H1 (cell line): Measurements from ENCODE around the gene LRRC28. TPM values are rescaled to one million over a fixed set of nuclear protein-coding genes. Genes with fewer than 3 reads are reported as not detected.

Experiments
- ASH2L ChIP-seq: fragments of 200-600, 300-600 bp; sonication (generic); IDR thresholded peaks from one replicate; pipeline ENCODE4 v1.7.1; 2017; ENCODE audit warnings: low read length
- BRCA1 ChIP-seq: IDR thresholded peaks from 2 replicates; pipeline ENCODE4 v1.6.1; 2012; ENCODE audit warnings: low read depth, low read length, improper control_type of control experiment
- CHD1 ChIP-seq: IDR thresholded peaks from 2 replicates; pipeline ENCODE4 v1.6.1; 2012; ENCODE audit warnings: low read depth, low read length, improper control_type of control experiment
- CHD2 ChIP-seq: IDR thresholded peaks from 2 replicates; pipeline ENCODE4 v1.6.1; 2012; ENCODE audit warnings: low read length, improper control_type of control experiment
- E2F6 ChIP-seq: IDR thresholded peaks from 2 replicates; pipeline ENCODE4 v1.6.1; 2012; ENCODE audit warnings: inconsistent platforms
- EZH2 ChIP-seq: fragments of 200-600 bp; sonication (generic); IDR thresholded peaks from 2 replicates; pipeline ENCODE4 v1.7.1; 2012; ENCODE audit warnings: low read depth, mild to moderate bottlenecking, moderate library complexity, low read length, inconsistent platforms; ENCODE audit not compliant: severe bottlenecking
- HDAC2 ChIP-seq, 2 experiments: fragments of 300-600 bp in 1 of 2; sonication (generic) in 1 of 2; IDR thresholded peaks; 2 replicates each; pipeline ENCODE4 v1.6.1; 2011 to 2012; ENCODE audit warnings: low read depth in 2 of 2, low read length in 2 of 2, mild to moderate bottlenecking in 2 of 2, moderate library complexity in 2 of 2, borderline replicate concordance in 1 of 2, inconsistent platforms in 1 of 2
- KDM4A ChIP-seq: IDR thresholded peaks from one replicate; pipeline ENCODE4 v1.7.1; 2012; ENCODE audit warnings: low read depth, mild to moderate bottlenecking, moderate library complexity, low read length, inconsistent platforms; ENCODE audit not compliant: severe bottlenecking
- MAX ChIP-seq: IDR thresholded peaks from 2 replicates; pipeline ENCODE4 v1.6.1; 2012; ENCODE audit warnings: inconsistent platforms
- NANOG ChIP-seq: IDR thresholded peaks from 2 replicates; pipeline ENCODE4 v1.6.1; 2011; ENCODE audit warnings: low read length, low read depth, mild to moderate bottlenecking, inconsistent platforms; ENCODE audit not compliant: insufficient read depth, poor library complexity, severe bottlenecking
- POLR2A ChIP-seq, 2 experiments: IDR thresholded peaks; 1 replicate in 1 of 2; 2 replicates in 1 of 2; pipeline ENCODE4 v1.6.1; 2011; ENCODE audit warnings: low read depth in 2 of 2, low read length in 2 of 2, mild to moderate bottlenecking in 2 of 2; ENCODE audit errors: control extremely low read depth in 1 of 2
- RAD21 ChIP-seq, 2 experiments: IDR thresholded peaks in 1 of 2; conservative IDR thresholded peaks in 1 of 2; 2 replicates each; pipeline ENCODE4 v1.6.1; 2011; ENCODE audit warnings: low read depth in 2 of 2, low read length in 2 of 2, improper control_type of control experiment in 1 of 2, inconsistent platforms in 1 of 2, mild to moderate bottlenecking in 1 of 2, moderate library complexity in 1 of 2
- RBBP5 ChIP-seq: IDR thresholded peaks from 2 replicates; pipeline ENCODE4 v1.7.1; 2012; ENCODE audit warnings: low read depth, mild to moderate bottlenecking, inconsistent platforms, low read length, moderate library complexity, borderline replicate concordance
- SAP30 ChIP-seq: fragments of 300-600 bp; sonication (generic); IDR thresholded peaks from 2 replicates; pipeline ENCODE4 v1.7.1; 2012; ENCODE audit warnings: low read length, moderate library complexity, mild to moderate bottlenecking, inconsistent platforms; ENCODE audit not compliant: insufficient read depth, insufficient replicate concordance
- SP1 ChIP-seq: IDR thresholded peaks from 2 replicates; pipeline ENCODE4 v1.6.1; 2011; ENCODE audit warnings: low read depth, low read length
- SP2 ChIP-seq: IDR thresholded peaks from 2 replicates; pipeline ENCODE4 v1.6.1; 2012; ENCODE audit warnings: mild to moderate bottlenecking, low read length, inconsistent platforms
- SP4 ChIP-seq: IDR thresholded peaks from 2 replicates; pipeline ENCODE4 v1.6.1; 2012; ENCODE audit warnings: low read length, inconsistent platforms
- SRF ChIP-seq: IDR thresholded peaks from 2 replicates; pipeline ENCODE4 v1.6.1; 2011; ENCODE audit warnings: mild to moderate bottlenecking, low read depth, low read length, moderate library complexity
- TAF1 ChIP-seq: IDR thresholded peaks from 2 replicates; pipeline ENCODE4 v1.6.1; 2011; ENCODE audit warnings: mild to moderate bottlenecking, low read depth, low read length
- TEAD4 ChIP-seq: IDR thresholded peaks from 2 replicates; pipeline ENCODE4 v1.6.1; 2012; ENCODE audit warnings: low read depth, low read length, inconsistent platforms, mixed read lengths
- polyA plus RNA-seq, 7 experiments: library from polyadenylated mRNA; depleted of rRNA in 3 of 7; stranded (reverse) in 5 of 7; unstranded in 2 of 7; fragments of >200 nt in 5 of 7; fragments of 200-250 nt in 2 of 7; gene quantifications; 1 replicate in 5 of 7; 2 replicates in 1 of 7; 4 replicates in 1 of 7; pipeline versions ENCODE4 v1.2.1 to v1.2.3, GENCODE V29; 2011 to 2013; ENCODE audit warnings: missing spikeins in 2 of 7, mixed read lengths in 2 of 7
- total RNA-seq: library from RNA; stranded (reverse); fragmentation: NEBNext Ultra II Directional; extraction: Animal tissue kit (Norgen Biotek cat#: 25700); gene quantifications from 2 replicates; pipeline ENCODE4 v1.2.1, GENCODE V29; 2021

The LRRC28 gene
- total and polyA plus RNA-seq, 2 of the 8 experiments (the other 6 are each of a cell fraction or from before 2014, with no cell fraction given), result 20.2 to 23.3 TPM

- peak; percentile 66 for TF ChIP-seq E2F6
- TF ChIP-seq HDAC2 (IDR thresholded peaks at IDR 0.05; ENCODE audit: borderline replicate concordance in 1 of 2, low read depth in 2 of 2, low read length in 2 of 2), result peak in 1 of 2 experiments; percentile 39; a peak in 1 of 4 replicates
- peak; percentile 78; the same call in 1 of the 2 replicates for TF ChIP-seq TAF1
- no peak for TF ChIP-seq CHD1
- TF ChIP-seq SP1, result peak; percentile 84; the same call in 1 of the 2 replicates
- TF ChIP-seq TEAD4, result no peak
- peak; percentile 87 for TF ChIP-seq ASH2L
- 0 out of 2 replicates have a peak, but pooled peaks have one; percentile 7 for TF ChIP-seq MAX
- TF ChIP-seq POLR2A (IDR thresholded peaks at IDR 0.05; ENCODE audit: control extremely low read depth in 1 of 2, low read depth in 2 of 2, low read length in 2 of 2), result peak; percentile 58 to 82
- no peak for TF ChIP-seq RAD21 (IDR thresholded peaks at IDR 0.05 in 1 of 2, conservative IDR thresholded peaks at IDR 0.05 in 1 of 2; ENCODE audit: low read depth in 2 of 2, low read length in 2 of 2)
- TF ChIP-seq EZH2, result peak; percentile 23
- peak; percentile 86 for TF ChIP-seq KDM4A
- peak; percentile 75 for TF ChIP-seq RBBP5
- TF ChIP-seq NANOG, result peak; percentile 11
- peak; percentile 99 for TF ChIP-seq CHD2
- TF ChIP-seq SP2, result peak; percentile 53
- TF ChIP-seq SP4, result no peak
- TF ChIP-seq SAP30, result peak; percentile 84
- peak; percentile 96 for TF ChIP-seq BRCA1
- no peak for TF ChIP-seq SRF
Observed at GRCh38 chr15:99250857-99251841, at the start of gene LRRC28 (continued).
